Stimulated activated CD4-positive, alpha-beta T cell treated with anti-CD3 and anti-CD28 coated beads, Interleukin-1b, Interleukin-23, amount 100 ng/mL, for 24 hours (primary cell): ENCODE results near the gene SV2C.

Experiments used
- DNase-seq, 4 experiments: peaks; one replicate each; pipeline ENCODE4 v3.0.0-alpha.2; 2020; ENCODE audit warnings: low read depth in 4 of 4, low spot score in 1 of 4

SV2C gene

DNA sequence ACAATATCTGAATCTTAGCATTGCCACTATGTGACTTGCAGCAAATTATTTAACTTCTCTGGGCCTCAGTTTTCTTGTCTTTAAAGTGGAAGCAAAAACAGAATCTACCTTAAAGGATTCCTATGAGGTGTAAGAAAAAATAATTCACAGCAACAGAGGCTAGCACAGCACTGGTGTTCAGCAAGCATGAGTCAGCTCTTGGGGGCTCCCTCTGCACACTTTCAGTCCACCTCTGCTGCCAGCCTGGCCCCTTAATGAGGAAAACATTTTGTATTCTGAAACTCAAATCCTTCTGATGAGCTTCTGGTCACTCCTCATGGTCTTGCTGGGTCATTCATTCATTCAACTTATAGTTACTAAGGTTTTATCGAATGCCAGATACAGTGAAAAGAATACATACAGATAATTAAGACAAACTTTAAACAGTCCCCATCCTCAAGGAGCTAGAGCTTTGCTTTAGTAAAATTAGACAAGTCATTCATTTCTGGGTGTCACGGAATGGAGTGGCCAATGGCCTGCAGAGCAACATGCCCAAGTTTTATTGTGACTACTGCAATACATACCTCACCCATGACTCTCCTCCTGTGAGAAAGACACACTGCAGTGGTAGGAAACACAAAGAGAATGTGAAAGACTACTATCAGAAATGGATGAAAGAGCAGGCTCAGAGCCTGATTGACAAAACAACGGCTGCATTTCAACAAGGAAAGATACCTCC is 293.1 kb downstream of the SV2C start:
- DNase-seq, result no peak

DNA sequence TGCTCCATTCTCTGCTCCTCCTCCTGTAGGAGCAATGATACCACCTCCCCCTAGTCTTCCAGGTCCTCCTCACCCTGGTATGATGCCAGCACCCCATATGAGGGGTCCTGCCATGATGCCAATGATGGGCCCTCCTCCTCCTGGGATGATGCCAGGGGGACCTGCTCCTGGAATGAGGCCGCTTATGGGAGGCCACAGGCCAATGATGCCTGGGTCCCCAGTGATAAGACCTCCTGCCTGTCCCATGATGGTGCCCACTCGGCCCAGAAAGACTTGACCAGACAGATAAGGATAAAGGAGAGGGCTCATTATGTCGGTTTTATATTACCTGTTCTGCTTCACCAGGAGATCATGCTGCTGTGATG is 293.7 kb downstream of the SV2C start:
- DNase-seq, result no peak

DNA sequence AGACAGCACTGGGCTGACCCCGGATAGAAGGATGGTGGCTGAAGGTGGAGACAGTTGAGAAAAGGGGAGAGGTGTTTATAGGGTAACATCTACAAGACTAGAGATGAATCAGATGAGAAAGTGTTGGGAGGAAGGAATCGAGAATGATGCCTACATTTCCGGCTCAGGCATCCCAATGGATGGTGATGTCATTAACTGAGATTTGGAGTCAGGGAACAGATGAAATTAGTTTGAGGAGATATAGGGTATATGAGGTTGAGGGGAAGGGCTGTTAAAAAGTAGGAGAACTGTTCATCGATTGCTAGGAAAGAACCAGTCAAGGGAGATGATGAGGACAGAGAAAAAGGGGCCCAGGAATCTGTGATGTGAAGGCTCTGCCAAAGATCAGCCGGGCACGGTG is 295.2 kb downstream of the SV2C start:
- no peak for DNase-seq

DNA sequence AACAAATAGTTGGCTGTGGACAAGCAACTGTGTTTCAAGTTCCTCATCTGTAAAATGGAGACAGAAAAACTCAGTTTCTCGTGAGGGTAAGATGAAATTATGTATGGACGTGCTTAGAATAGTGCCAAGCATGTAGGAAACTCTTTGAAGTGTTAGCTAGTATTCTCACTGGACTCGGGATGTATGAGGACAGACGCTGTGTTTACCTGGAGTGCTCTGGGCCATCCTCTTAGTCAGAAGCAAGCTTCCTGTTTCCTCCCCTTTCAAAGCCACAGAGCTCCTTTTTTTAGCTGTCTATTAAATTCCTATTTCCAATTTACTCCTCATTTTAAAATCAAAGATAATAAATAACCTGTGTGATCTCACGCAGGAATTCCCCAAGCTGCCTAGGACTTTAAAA is 296.1 kb downstream of the SV2C start:
- DNase-seq, result no peak

DNA sequence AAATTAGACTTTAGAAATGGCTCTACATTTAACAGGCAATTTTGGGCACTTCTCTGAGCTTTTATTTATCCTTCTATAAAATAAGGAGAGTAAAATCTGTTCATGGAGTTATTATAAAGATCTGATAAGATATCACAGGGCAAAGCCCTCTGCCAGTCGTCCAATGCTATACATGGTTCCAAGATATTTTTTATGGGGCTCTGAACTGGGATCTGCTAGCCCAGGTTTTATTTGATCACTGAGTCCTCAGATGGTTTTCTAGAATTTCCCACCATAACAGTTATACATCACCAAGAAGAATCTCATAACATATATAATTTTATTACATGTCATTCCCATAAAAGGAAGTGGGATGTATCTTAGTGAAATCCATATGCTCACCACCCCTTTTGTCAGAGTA is 296.7 kb downstream of the SV2C start:
- DNase-seq, result no peak

DNA sequence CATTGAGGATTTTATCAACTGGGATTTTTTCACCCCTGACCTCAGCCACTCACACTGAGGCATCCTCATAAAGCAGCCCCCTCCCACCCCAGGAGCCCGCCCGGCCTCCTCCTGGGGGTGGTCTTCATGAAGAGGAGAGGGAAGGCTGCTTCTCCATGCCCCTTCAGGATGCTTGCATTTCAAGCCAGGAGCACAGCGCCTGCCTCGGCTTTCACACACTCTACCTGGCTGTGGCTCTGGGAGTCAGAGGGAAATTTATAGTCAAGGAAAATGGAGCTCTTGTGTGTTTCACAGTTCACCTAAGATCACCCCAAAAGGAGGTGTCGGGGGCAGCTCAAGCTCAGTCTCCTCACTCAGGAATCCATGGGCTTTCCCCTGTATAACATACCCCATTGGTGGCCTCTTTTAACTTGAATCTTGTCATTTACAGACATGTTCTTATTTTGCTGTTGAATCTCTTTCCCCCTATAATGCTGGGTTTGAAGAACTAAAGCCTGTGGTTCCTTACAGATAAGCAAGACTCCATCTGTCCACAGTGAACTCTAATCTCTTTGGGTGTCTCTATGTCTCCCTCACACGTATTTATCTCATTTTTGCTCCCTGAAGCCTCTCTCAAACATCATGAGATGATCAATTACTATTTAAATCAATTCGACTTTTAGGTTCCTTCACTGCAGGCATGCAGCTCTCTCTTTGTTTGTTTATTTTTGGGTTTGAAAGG is 297.3 kb downstream of the SV2C start:
- no peak for DNase-seq

GRCh38 chr5:76383126-76383832 is 300.1 kb downstream of the SV2C start:
- DNase-seq, result no peak

- DNase-seq, result no peak
Observed at GRCh38 chr5:76384189-76384588, 301.0 kb downstream of the SV2C start.

GRCh38 chr5:76384705-76385104 is 301.5 kb downstream of the SV2C start:
- DNase-seq, result no peak

DNA sequence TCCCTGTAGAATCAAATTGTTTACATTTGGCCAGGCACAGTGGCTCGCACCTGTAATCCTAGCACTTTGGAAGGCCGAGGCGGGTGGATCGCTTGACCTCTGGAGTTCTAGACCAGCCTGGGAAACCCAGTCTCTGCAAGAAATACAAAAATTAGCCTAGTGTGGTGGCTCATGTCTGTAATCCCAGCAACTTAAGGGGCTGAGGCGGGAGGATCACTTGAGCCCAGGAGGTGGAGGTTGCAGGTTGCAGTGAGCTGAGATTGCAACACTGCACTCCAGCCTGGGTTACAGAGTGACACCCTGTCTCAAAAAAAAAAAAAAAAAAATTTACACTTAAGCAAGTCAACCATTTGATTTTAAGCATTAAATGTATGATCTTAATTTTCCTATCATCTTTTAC is 302.4 kb downstream of the SV2C start:
- DNase-seq, result no peak

DNA sequence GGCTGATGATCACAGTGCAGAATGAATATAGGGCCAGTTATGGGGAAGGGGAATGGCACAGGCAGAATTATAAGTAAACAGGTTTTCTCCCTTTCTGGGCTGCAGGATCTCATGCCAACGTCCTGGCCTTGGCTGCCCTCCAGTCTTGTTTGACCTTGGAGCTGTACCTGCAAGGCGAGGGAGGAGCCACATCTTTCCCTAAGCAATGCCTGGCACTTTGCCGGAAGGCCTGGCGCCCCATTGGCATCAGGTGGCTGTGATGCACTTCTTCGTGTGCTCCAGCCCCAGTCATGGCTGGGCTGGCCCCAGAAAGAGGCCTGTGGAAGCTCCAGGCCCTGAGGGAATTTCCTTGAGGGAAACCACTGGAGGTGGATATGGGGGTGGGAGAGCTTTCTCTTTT is 303.2 kb downstream of the SV2C start:
- no peak for DNase-seq

DNA sequence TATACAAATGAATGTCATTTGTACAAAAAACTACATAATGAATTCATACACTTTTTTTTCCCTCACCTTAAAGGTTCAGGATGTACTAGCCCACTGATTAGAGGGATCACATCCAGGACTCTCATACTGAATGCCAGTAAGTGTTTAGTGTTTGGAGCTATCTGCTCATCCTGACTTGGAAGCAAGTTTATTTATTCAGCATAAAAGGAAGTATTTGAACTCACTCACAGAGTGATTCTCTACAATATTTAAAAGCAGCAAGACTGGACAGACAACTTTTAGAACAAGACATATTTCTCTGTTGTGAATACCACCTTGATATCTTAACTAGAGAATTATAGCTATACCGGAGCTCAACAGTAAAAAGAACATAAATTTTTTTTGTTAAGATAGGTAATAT is 305.1 kb downstream of the SV2C start:
- DNase-seq, result no peak

DNA sequence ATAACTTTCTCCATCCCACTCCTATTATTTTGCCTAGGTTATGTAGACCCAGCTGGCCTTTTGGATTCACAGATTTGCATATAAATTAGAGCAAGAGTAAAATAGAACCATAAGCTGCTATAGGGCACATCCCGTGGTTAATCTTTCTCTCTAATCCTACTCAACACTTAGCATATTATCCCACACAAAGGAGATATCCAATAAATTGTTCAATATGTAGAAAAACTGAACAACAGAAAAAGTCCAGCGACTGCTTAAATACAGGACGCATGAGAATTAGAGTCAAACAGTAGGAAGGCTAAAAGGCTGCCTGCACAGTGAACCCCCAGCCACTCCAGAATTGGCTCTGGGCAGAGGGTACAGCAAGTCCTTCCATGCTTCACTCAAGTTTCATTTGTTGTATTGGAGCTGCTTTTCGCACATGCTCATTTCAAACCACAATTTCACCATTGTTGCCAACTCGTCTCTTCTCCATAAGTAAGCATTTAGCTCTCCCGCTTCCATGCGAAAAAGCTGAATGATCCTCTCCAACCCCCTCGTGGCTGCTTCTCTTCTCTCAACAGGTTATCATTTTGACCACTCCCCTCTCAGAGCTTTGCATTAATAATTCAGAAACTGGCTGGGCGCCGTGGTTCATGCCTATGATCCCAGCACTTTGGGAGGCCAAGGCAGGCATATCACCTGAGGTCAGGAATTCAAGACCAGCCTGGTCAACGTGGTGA is 305.8 kb downstream of the SV2C start:
- no peak for DNase-seq

DNA sequence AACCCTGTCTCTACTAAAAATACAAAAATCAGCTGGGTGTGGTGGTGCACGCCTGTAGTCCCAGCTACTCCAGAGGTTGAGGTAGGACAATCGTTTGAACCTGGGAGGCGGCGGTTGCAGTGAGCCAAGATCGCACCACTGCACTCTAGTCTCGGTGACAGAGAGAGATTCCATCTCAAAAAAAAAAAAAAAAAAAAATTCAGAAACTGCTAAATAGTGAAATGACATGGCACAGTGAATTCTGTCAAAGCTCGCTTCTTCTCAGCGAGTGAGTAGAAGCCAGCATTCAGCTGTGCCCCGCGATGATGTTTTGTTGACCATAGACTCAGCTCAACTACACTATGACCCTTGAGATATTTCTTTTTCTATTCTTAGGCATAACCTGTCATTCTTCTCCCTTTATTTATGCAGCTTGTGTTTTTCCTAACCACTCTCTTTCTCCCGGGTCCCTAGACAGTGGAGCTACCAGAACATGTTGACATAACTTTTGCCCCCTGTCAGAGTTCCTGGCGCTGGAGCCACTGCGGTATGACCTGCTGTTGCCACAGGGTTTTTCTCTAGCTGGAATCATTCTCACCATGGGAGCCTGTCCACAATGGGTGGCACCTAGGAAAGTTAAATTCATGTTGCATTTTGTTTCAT is 306.5 kb downstream of the SV2C start:
- no peak for DNase-seq

GRCh38 chr5:76391014-76391413 is 307.8 kb downstream of the SV2C start:
- no peak for DNase-seq

GRCh38 chr5:76393035-76393680 is 310.0 kb downstream of the SV2C start:
- DNase-seq, result no peak

GRCh38 chr5:76397200-76397599 is 314.0 kb downstream of the SV2C start:
- DNase-seq, result no peak

GRCh38 chr5:76399268-76399667 is 316.1 kb downstream of the SV2C start:
- DNase-seq, result no peak

DNA sequence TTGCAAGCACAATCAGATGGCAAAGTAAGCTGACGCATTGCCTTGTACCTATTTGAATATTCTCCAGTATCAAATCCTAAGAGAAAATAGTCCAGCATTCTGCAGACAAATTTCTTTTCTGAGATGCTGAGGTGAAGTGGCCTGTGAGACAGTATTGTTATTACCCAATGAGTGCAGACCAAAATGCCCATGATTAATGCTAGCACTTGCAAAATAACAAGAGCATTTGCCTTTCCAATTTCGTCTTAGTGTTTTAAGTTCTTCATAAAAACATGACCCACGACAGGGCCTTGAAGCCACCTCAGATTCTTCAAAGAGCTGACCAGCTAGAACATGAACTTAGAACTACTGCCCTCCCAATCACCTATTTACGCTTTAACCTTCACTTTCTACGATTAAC is 317.3 kb downstream of the SV2C start:
- no peak for DNase-seq

DNA sequence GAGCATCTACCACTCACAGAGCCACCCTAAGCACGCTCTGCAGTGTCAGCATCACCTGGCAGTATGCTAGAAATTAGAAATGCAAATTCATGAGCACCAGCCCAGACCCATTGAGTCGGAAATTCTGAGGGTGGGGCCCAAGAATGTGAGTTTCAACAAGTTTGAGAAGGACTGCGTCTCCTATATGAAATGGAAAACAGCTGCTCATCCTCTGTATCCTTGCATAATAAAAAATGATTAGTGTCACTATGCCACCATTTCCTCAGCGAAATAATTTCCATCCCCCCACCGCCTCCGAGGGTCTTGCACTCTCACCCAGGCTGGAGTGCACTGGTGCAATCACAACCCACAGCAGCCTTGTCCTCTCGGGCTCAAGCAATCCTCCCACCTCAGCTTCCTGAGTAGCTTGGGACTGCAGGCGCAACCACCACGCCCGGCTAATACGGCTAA is 318.6 kb downstream of the SV2C start:
- DNase-seq, result peak in 1 of 4 experiments; percentile 11
